Uterus (tissue), 4 donors: Measurements from ENCODE around the gene PSMG4. TPM values are rescaled to one million over a fixed set of nuclear protein-coding genes. Genes with fewer than 3 reads are reported as not detected.
A peak's percentile ranks its signal among the peaks of the same experiment; 100 is the strongest.

Source experiments
- DNase-seq, 2 donors: peaks; one replicate each; pipeline ENCODE4 v3.0.0-alpha.2; 2019 to 2020
- H3K27ac ChIP-seq, 2 donors: fragments of 200-600 bp; sonication (generic); 1 replicate in 1 of 2; 2 replicates in 1 of 2; pipeline ENCODE4 v1.5.1; 2016 to 2018
- H3K27me3 ChIP-seq, 2 donors: fragments of 200-600 bp; sonication (generic); one replicate each; pipeline ENCODE4 v1.5.1; 2018 to 2019; ENCODE audit warnings: control low read depth in 1 of 2
- H3K36me3 ChIP-seq, 2 donors: fragments of 200-600 bp; sonication (generic); one replicate each; pipeline ENCODE4 v1.5.1; 2019; ENCODE audit warnings: control low read depth in 1 of 2
- H3K4me1 ChIP-seq, 2 donors: fragments of 200-600 bp; sonication (generic); one replicate each; pipeline ENCODE4 v1.5.1; 2018 to 2019; ENCODE audit warnings: control low read depth in 1 of 2
- H3K4me3 ChIP-seq, 2 donors: fragments of 200-600 bp; sonication (generic); 1 replicate in 1 of 2; 2 replicates in 1 of 2; pipeline ENCODE4 v1.5.1; 2018 to 2019; ENCODE audit warnings: mild to moderate bottlenecking in 1 of 2
- H3K9me3 ChIP-seq, 2 donors: fragments of 200-600 bp; sonication (generic); one replicate each; pipeline ENCODE4 v1.5.1; 2019; ENCODE audit warnings: control low read depth in 1 of 2
- CTCF ChIP-seq, 4 experiments: fragments of 200-600 bp in 2 of 4; fragments of 450-650 bp in 2 of 4; sonication (generic) in 2 of 4; IDR thresholded peaks; one replicate each; pipeline ENCODE4 v1.5.1; 2016 to 2019; ENCODE audit warnings: antibody characterized with exemption in 4 of 4, mild to moderate bottlenecking in 2 of 4, moderate library complexity in 1 of 4
- POLR2A ChIP-seq, 2 donors: fragments of 450-650 bp; IDR thresholded peaks; one replicate each; pipeline ENCODE4 v1.6.1; 2016; ENCODE audit warnings: antibody characterized with exemption in 2 of 2, mild to moderate bottlenecking in 1 of 2, moderate library complexity in 1 of 2
- intact Hi-C: fragments of 100-400 bp; cut with DNase I; formaldehyde crosslinking; loops from one replicate; pipeline ENCODE4 v1.15.1; 2023; ENCODE audit warnings: low total_unique reads
- total RNA-seq, 4 donors: library from RNA; depleted of rRNA in 3 of 4; stranded (reverse); fragments of >200 nt in 3 of 4; gene quantifications; one replicate each; pipeline versions ENCODE4 v1.1.0 to v1.2.4, GENCODE V29; 2014 to 2023
- donor health status: DM: yes; HTN: yes; CAD: no.

PSMG4 gene
- total RNA-seq, 4 donors from 2014 or later = 13.1 to 49.4 (median 28.0) TPM

DNA sequence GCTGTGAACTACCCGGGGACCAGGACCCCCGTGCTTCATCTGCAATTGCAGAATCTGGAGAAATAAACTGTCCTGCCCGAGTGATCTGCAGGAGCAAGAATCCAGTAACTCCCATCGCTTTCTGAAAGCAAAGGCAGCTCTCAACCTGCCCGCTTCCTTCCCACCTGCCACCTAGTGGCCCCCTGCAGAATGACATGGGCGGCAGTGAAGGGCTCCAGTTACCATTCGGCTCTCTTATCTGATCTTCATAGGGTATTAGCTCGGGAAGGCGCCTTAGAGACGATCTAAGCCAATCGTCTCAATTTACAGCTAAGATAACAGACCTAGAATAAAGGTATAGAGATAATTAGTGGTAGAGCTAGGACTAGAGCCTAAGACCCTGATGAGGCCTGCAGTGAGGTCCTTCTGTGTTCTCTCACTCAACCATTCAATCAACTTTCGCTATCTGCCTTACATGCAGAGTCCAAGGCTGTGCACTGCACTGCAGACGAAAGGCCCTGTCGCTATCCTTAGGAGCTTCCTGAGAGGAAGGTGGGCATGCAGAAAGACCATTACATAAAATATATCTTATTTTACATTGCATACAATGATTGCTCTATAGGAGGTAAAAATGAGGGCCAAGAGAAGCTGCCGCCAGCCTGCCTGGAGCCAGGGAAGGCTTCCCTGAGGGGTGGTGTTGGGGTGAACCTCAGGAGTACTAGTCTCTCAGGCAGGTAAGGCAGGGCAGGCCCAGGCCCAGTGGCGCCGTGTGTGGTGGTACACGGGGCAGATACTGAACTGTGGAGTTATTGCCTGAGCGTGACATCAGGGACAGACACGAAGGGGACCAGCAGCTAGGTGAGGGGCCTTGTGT, 7.1 kb upstream of the PSMG4 start:
- peak; percentile 81 to 83 for DNase-seq
- intact Hi-C loops = loop anchor here (5.0 kb wide), 1 partner anchor 124 kb away; no protein-coding TSS in a partner anchor
- no peaks in the 10 kb centered on the region for H3K36me3 ChIP-seq
- no peaks in the 10 kb centered on the region for H3K4me1 ChIP-seq
- no peak for TF ChIP-seq POLR2A (IDR thresholded peaks at IDR 0.05)
- peak; percentile 91 to 98 (median 95) for TF ChIP-seq CTCF (IDR thresholded peaks at IDR 0.05)
- H3K9me3 ChIP-seq = no peaks in the 10 kb centered on the region
- H3K4me3 ChIP-seq = no peak overlapping the region
- H3K27ac ChIP-seq = no peak overlapping the region
- H3K27me3 ChIP-seq = no peaks in the 10 kb centered on the region

DNA sequence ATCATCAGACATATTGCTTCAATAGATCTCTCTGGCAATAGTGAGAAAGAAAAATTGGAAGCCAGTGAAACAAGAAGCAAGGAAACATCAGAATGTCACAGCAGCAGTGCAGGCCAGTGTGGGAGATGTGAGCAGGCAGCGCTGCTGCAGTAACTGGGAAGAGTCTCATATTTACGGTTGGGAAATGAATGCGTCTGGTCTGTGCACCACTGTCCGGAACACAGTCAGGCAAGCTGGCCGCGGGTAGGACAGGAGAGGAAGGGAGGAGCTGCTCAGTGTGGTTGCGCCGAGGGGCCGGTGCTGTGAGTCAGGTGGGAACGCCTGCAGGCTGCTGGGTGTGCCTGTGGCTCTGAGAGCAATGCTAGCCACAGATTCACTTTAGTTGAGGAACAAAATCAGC, 6.4 kb upstream of the PSMG4 start:
- TF ChIP-seq POLR2A (IDR thresholded peaks at IDR 0.05) (no peak), CTCF (IDR thresholded peaks at IDR 0.05) (no peak)
- Histone ChIP-seq H3K27me3 (no peaks in the 10 kb centered on the region), H3K4me3 (no peak overlapping the region), H3K36me3 (no peaks in the 10 kb centered on the region), H3K4me1 (no peaks in the 10 kb centered on the region), H3K27ac (no peak overlapping the region), H3K9me3 (no peaks in the 10 kb centered on the region)
- DNase-seq = no peak
- intact Hi-C loops = loop anchor here (5.0 kb wide), 1 partner anchor 125 kb away; no protein-coding TSS in a partner anchor

GRCh38 chr6:3252861-3253596, 5.7 kb upstream of the PSMG4 start:
- no peak overlapping the region for H3K4me3 ChIP-seq
- no peaks in the 10 kb centered on the region for H3K9me3 ChIP-seq
- no peaks in the 10 kb centered on the region for H3K36me3 ChIP-seq
- H3K27ac ChIP-seq = no peak overlapping the region
- no peak for TF ChIP-seq CTCF (IDR thresholded peaks at IDR 0.05)
- no peak for TF ChIP-seq POLR2A (IDR thresholded peaks at IDR 0.05)
- H3K4me1 ChIP-seq = no peaks in the 10 kb centered on the region
- intact Hi-C loops = loop anchor here (5.0 kb wide), 1 partner anchor 126 kb away; no protein-coding TSS in a partner anchor
- no peak for DNase-seq
- H3K27me3 ChIP-seq = no peaks in the 10 kb centered on the region

DNA sequence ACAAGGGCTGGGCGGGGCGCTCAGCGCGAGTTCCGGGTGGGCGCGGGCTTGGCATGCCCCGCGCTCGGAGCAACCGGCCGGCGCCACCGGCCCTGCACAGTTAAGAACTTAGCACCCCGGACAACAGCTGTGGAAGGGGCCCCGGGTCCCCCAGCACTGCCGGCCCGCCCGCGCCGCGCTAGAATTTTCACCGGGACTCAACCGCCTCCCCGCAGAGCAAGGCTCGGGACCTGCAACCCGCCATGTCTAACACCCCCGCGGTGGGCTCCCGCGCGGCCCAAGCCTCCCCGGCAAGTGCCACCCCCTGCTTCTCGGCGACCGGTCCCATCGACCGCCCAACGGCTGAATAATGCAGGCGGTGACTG, 5.2 kb upstream of the PSMG4 start:
- H3K4me1 ChIP-seq = no peaks in the 10 kb centered on the region
- no peak for DNase-seq
- no peaks in the 10 kb centered on the region for H3K9me3 ChIP-seq
- no peaks in the 10 kb centered on the region for H3K36me3 ChIP-seq
- no peak overlapping the region for H3K4me3 ChIP-seq
- no peaks in the 10 kb centered on the region for H3K27me3 ChIP-seq
- TF ChIP-seq CTCF (IDR thresholded peaks at IDR 0.05) (no peak), POLR2A (IDR thresholded peaks at IDR 0.05) (no peak)
- H3K27ac ChIP-seq = no peak overlapping the region
- intact Hi-C loops = loop anchor here (5.0 kb wide), 1 partner anchor 126 kb away; no protein-coding TSS in a partner anchor

GRCh38 chr6:3258201-3258600, 546 bp upstream of the PSMG4 start:
- no peak for DNase-seq
- no peaks in the 10 kb centered on the region for H3K36me3 ChIP-seq
- H3K4me3 ChIP-seq = peak overlapping the region; percentile 79 to 99
- intact Hi-C loops = no loop called here
- no peaks in the 10 kb centered on the region for H3K9me3 ChIP-seq
- H3K4me1 ChIP-seq = peaks cover 0 to 11% of the 10 kb centered on the region in 2 donors
- TF ChIP-seq POLR2A (IDR thresholded peaks at IDR 0.05) = no peak
- TF ChIP-seq CTCF (IDR thresholded peaks at IDR 0.05) = no peak
- peak overlapping the region; percentile 73 to 79 for H3K27ac ChIP-seq
- no peaks in the 10 kb centered on the region for H3K27me3 ChIP-seq
